Dermis blood vessel endothelial cell (primary cell): ENCODE measurements around the gene SLC39A11. TPM values are rescaled to one million over a fixed set of nuclear protein-coding genes. Genes with fewer than 3 reads are reported as not detected.
A peak's percentile ranks its signal among the peaks of the same experiment; 100 is the strongest.
"Not testable (repeated sequence)": the region's sequence is repeated elsewhere in the genome, so short reads cannot be mapped to it uniquely, and the experiment has no call there.

Experiments
- DNase-seq: peaks from one replicate; pipeline ENCODE4 v3.0.0; 2010
- total RNA-seq: library from RNA; depleted of rRNA; stranded (reverse); fragments of >200 nt; gene quantifications from 2 replicates; pipeline ENCODE4 v1.2.3, GENCODE V29; 2014

Gene SLC39A11
- total RNA-seq, 1 donor from 2014 or later = 17.4 TPM

- DNase-seq = peak; percentile 8
Measured at GRCh38 chr17:72906306-72906705, 186.2 kb downstream of the SLC39A11 start.

GRCh38 chr17:72903522-72903921, 189.0 kb downstream of the SLC39A11 start:
- DNase-seq = no peak

GRCh38 chr17:72901657-72902056, 190.8 kb downstream of the SLC39A11 start:
- DNase-seq = no peak

- peak; percentile 62 for DNase-seq
Measured at GRCh38 chr17:72901083-72901482, 191.4 kb downstream of the SLC39A11 start.

- DNase-seq = peak; percentile 61
Measured at GRCh38 chr17:72900654-72900971, 191.9 kb downstream of the SLC39A11 start.

GRCh38 chr17:72898725-72899124, 193.8 kb downstream of the SLC39A11 start:
- no peak for DNase-seq

- DNase-seq = not testable (repeated sequence)
Measured at GRCh38 chr17:72896288-72896687, 196.2 kb downstream of the SLC39A11 start.

GRCh38 chr17:72891627-72892026, 200.9 kb downstream of the SLC39A11 start:
- no peak for DNase-seq

- no peak for DNase-seq
Measured at GRCh38 chr17:72890711-72891110, 201.8 kb downstream of the SLC39A11 start.

GRCh38 chr17:72887917-72888316, 204.6 kb downstream of the SLC39A11 start:
- no peak for DNase-seq

GRCh38 chr17:72887322-72887721, 205.2 kb downstream of the SLC39A11 start:
- no peak for DNase-seq

- DNase-seq = no peak
Measured at GRCh38 chr17:72886622-72887021, 205.9 kb downstream of the SLC39A11 start.

- no peak for DNase-seq
Measured at GRCh38 chr17:72884066-72884465, 208.4 kb downstream of the SLC39A11 start.

- DNase-seq = no peak
Measured at GRCh38 chr17:72883351-72883750, 209.1 kb downstream of the SLC39A11 start.

GRCh38 chr17:72882426-72882825, 210.1 kb downstream of the SLC39A11 start:
- no peak for DNase-seq

- DNase-seq = no peak
Measured at GRCh38 chr17:72879877-72880276, 212.6 kb downstream of the SLC39A11 start.

- DNase-seq = no peak
Measured at GRCh38 chr17:72878975-72879660, 213.4 kb downstream of the SLC39A11 start.

- no peak for DNase-seq
Measured at GRCh38 chr17:72877348-72877747, 215.1 kb downstream of the SLC39A11 start.

GRCh38 chr17:72876413-72876812, 216.1 kb downstream of the SLC39A11 start:
- DNase-seq = no peak

GRCh38 chr17:72875361-72875760, 217.1 kb downstream of the SLC39A11 start:
- no peak for DNase-seq

GRCh38 chr17:72872396-72872795, 220.1 kb downstream of the SLC39A11 start:
- no peak for DNase-seq

GRCh38 chr17:72870367-72870985, 222.0 kb downstream of the SLC39A11 start:
- DNase-seq = no peak

- DNase-seq = no peak
Measured at GRCh38 chr17:72869630-72870029, 222.9 kb downstream of the SLC39A11 start.

- DNase-seq = no peak
Measured at GRCh38 chr17:72865954-72866353, 226.5 kb downstream of the SLC39A11 start.
